22Rv1 (cell line): ENCODE measurements around the gene NEU1.

Experiments used
- CTCF ChIP-seq: fragments of 450-650 bp; IDR thresholded peaks from 2 replicates; pipeline ENCODE4 v1.5.1; 2017; ENCODE audit warnings: mild to moderate bottlenecking
- ZFX ChIP-seq: fragments of 450-650 bp; IDR thresholded peaks from 2 replicates; pipeline ENCODE4 v1.6.1; 2017; ENCODE audit warnings: antibody characterized with exemption, borderline replicate concordance

- TF ChIP-seq CTCF (no peak), ZFX (no peak)
These were observed 18.0 kb upstream of the NEU1 start for GRCh38 chr6:31880616-31881015.
